Measurements from ENCODE around the gene HOXA6.
A peak's percentile ranks its signal among the peaks of the same experiment; 100 is the strongest.

HOXA6 gene

DNA sequence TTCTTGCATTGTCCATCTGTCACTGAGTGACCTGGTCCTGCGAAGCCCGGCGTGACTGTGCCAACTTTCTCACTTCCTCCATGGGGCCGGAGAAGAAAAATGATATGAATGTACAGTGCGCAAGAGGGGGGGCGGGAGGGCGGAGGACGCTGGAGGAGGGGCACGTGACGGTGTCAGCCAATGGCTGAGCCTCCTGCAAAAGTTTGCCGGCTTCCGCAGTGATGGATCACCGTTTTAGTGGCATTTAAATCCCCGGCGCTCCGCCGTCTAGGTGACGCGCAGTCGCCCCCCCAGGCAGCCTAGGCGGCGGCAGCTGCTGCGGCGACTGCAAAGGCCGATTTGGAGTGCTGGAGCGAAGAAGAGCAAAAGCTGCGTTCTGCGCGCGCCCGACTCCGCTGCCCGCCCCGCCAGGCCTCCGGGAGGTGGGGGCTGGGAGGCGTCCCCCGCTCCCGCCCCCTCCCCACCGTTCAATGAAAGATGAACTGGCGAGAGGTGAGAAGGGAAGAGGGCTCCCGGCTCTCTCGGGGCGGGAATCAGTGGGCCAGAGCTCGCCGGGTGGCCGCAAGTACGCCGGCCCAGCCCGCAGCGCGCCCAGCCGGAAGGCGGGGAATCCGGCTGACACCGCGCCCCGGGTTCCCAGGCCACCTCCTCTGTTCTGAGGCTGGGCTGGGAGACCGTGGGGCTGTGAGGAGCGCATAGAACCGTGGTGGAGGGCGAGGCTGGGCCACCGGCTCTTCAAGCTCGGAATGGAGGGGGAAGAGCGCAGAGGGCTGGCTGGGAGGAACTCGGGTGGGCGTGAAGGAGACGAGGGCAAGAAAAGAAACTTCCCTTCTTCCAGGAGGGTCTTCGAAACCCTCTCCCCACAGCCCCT lies 51.4 kb downstream of the HOXA6 start, which contains the start of gene HOXA1:
TSS of gene HOXA1 (minus strand) at position 104 of the 871 bp plus-strand sequence. CDS start at position 16, 88 bp downstream.
- DNase-seq (ENCODE audit: low read depth) = peak; percentile 49
